ENCODE measurements around the gene SNX5.

The SNX5 gene

DNA sequence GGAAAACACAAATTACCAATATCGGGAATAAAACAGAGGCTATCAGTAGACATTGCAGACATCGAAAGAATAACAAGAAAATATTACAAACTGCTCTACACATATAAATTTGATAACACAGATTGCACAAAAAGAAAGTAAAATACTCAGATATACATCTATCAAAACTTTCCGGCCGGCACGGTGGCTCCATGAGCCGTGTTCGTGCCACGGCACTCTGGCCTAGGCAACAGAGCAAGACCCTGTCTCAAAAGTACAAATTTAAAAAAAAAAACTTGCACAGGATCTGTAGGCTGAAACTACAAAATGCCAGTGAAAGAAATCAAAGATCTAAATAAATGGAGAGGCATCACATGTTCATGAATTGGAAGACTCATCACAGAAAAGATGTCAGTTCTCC, 49.4 kb downstream of the SNX5 start:
- no peak overlapping the region for H3K4me3 ChIP-seq (ENCODE audit: low read depth, low read length)
- TF ChIP-seq, protein P1, sequence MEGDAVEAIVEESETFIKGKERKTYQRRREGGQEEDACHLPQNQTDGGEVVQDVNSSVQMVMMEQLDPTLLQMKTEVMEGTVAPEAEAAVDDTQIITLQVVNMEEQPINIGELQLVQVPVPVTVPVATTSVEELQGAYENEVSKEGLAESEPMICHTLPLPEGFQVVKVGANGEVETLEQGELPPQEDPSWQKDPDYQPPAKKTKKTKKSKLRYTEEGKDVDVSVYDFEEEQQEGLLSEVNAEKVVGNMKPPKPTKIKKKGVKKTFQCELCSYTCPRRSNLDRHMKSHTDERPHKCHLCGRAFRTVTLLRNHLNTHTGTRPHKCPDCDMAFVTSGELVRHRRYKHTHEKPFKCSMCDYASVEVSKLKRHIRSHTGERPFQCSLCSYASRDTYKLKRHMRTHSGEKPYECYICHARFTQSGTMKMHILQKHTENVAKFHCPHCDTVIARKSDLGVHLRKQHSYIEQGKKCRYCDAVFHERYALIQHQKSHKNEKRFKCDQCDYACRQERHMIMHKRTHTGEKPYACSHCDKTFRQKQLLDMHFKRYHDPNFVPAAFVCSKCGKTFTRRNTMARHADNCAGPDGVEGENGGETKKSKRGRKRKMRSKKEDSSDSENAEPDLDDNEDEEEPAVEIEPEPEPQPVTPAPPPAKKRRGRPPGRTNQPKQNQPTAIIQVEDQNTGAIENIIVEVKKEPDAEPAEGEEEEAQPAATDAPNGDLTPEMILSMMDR (IDR thresholded peaks at IDR 0.05; ENCODE audit: low read depth, low read length, missing control alignments), result no peak
- DNase-seq (ENCODE audit: low read depth), result no peak

DNA sequence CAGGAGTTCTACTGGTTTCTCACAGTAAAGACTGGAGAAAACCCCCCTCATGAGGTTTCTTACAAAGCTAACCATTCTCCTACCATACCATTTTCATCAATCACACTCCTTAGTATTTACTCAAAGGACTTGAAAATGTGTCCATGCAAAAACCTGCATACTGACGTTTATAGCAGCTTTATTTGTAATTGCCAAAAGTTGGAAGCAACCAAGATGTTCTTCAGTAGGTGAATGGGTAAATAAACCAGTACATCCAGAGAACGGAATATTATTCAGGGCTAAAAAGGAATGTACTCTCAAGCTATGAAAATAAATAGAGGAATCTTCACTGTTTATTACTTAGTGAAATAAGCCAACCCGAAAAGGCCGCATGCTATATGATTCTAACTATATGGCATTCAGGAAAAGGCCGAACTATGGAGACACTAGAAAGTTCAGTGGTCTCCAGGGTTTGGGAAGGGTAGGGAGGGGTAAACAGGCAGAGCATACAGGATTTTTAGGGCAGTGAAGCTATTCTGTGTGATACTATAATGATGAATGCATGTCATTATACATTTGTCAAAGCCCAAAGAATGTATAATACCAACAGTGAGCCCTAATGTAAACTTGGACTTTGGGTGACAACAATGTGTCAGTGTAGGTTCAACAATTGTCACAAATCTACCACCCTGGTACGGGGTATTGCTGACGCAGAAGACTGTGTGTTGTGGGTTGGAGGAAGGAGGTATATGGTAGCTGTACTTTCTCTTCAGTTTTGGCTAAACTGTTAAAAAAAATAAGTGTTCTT, 50.6 kb downstream of the SNX5 start:
- no peak for DNase-seq (ENCODE audit: low read depth)
- no peak overlapping the region for H3K4me3 ChIP-seq (ENCODE audit: low read depth, low read length)

DNA sequence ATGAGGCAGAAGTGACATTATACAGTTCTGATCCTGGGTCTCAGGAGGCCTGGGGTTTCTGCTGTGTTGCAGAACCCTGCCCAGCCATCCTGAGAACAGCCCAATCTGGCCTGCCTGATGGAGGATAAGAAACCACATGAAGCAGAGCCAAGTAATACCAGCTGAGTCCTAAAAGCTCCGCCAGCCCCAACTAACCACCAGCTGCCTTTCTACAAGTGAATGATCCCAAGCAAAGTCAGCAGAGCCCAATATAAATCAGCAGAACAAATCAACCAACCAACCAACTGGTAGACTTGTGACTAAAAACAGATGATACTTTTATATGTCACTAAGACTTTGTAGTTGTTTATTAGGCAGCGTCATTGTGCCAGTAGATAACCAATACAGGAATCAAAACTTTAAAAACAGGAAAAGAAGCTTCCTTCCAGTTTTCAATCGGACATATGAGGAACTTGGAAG, 52.1 kb downstream of the SNX5 start:
- TF ChIP-seq, protein P1 (IDR thresholded peaks at IDR 0.05; ENCODE audit: low read depth, low read length, missing control alignments), result no peak
- H3K4me3 ChIP-seq (ENCODE audit: low read depth, low read length), result no peak overlapping the region
- no peak for DNase-seq (ENCODE audit: low read depth)

More for the DNA sequence above, 50.6 kb downstream of the SNX5 start:
- TF ChIP-seq, protein P1 (IDR thresholded peaks at IDR 0.05; ENCODE audit: low read depth, low read length, missing control alignments), result no peak

DNA sequence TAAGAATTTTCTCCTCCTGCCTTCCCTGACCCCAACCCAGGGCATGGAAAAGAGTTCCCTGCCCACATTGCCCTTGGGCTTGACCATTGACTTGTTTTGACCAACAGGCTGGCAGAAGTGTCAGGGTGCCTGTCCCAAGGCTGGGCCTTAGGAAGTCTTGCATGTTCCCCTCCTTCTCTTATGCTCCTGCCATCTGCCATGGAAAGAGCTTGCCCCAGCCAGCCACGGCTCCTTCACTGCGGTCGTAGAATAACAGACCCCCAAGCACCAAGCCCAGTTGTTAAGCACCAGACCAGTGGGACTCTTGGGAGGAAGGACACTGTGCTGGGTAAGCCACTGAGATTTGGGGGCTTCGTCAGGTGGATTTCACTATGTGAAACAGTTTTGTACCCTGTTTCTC, 53.6 kb downstream of the SNX5 start:
- no peak overlapping the region for H3K4me3 ChIP-seq (ENCODE audit: low read depth, low read length)
- no peak for DNase-seq (ENCODE audit: low read depth)
- TF ChIP-seq, protein P1 (IDR thresholded peaks at IDR 0.05; ENCODE audit: low read depth, low read length, missing control alignments), result no peak

DNA sequence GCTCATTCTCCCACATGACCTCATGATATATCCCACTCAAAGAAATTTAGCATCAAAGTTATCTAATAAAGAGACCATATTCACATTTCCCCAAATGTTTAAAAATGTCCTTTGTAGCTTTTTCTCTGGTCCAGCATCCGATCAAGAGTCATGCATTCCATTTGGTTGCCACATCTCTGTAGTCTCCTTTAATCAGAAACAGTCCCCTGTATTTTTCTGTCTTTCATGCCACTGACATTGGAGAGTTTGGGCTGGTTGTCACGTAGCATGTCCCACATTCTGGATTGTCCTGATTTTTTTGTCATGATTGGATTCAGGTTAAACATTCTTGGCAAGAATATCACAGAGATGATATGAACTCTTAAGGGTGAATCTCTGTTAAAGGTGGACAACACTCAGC, 55.7 kb downstream of the SNX5 start:
- TF ChIP-seq, protein P1 (IDR thresholded peaks at IDR 0.05; ENCODE audit: low read depth, low read length, missing control alignments), result no peak
- DNase-seq (ENCODE audit: low read depth), result no peak
- H3K4me3 ChIP-seq (ENCODE audit: low read depth, low read length), result no peak overlapping the region

DNA sequence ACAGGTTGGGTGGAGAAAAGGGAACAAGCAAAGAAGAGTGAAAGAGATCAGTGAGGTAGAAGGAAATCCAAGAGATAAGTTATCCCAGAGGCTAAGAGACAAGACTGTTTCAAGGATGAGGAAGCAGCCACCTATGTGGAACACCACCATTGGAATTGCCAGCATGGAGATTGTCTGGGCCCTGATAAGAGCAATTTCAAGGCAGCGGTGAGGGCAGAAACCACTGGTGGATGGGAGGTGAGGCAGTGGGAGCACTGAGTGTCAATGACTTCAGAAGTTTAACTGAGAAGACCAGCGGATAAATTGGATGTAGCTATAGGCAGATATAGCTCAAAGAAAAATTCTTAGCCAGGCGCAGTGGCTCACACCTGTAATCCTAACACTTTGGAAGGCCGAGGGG, 56.7 kb downstream of the SNX5 start:
- H3K4me3 ChIP-seq (ENCODE audit: low read depth, low read length), result no peak overlapping the region
- no peak for DNase-seq (ENCODE audit: low read depth)
- TF ChIP-seq, protein P1 (IDR thresholded peaks at IDR 0.05; ENCODE audit: low read depth, low read length, missing control alignments), result no peak

DNA sequence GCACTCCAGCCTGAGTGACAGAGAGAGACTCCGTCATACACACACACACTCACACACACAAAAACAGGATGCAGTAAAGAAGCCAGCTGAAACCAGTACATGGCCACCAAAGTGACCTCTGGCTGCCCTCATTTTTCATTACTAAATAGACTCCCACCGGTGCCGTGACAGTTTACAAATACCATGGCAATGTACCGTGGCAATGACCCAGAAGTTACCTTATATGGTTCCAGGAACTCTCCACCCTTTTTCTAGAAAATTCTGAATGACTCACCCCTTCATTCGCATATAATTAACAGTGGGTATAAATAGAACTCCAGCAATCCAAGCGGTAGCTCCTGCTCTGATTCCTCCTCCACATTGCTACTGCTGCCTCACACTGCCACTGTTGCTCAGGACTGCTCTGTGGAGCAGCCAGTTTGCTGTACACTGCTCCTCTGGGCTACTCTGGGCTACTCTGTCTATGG, 57.7 kb downstream of the SNX5 start:
- no peak for DNase-seq (ENCODE audit: low read depth)
- TF ChIP-seq, protein P1 (IDR thresholded peaks at IDR 0.05; ENCODE audit: low read depth, low read length, missing control alignments), result no peak

More for the DNA sequence above, 57.7 kb downstream of the SNX5 start:
- H3K4me3 ChIP-seq (ENCODE audit: low read depth, low read length), result no peak overlapping the region

Data from GM12864 (cell line).